CD8-positive, alpha-beta memory T cell (primary cell): ENCODE data around the gene IQCN. TPM values are rescaled to one million over a fixed set of nuclear protein-coding genes. Genes with fewer than 3 reads are reported as not detected.
A peak's percentile ranks its signal among the peaks of the same experiment; 100 is the strongest.

Experiments
- CTCF ChIA-PET: fragments of 350-600 bp; sonication (Branson Sonifier 250); formaldehyde crosslinking; loops from one replicate; lab custom pipeline; 2021; ENCODE audit warnings: antibody characterized with exemption; lab: Charles Lee
- POLR2A ChIA-PET: fragments of 350-600 bp; sonication (Branson Sonifier 250); formaldehyde crosslinking; loops from one replicate; lab custom pipeline; 2021; ENCODE audit warnings: antibody characterized with exemption; lab: Charles Lee
- DNase-seq, 5 donors: peaks; one replicate each; pipeline versions ENCODE4 v3.0.0 to v3.0.0-alpha.2; 2020 to 2022; ENCODE audit warnings: mixed read lengths in 1 of 5
- H3K27ac ChIP-seq: one replicate; pipeline ENCODE4 v1.7.0; 2013; ENCODE audit warnings: low read depth, mild to moderate bottlenecking, low read length, moderate library complexity
- H3K27me3 ChIP-seq: 2 replicates; pipeline ENCODE4 v1.7.0; 2013; ENCODE audit warnings: low read length, mild to moderate bottlenecking; ENCODE audit not compliant: insufficient read depth, poor library complexity, severe bottlenecking
- H3K36me3 ChIP-seq: 2 replicates; pipeline ENCODE4 v1.7.0; 2013; ENCODE audit warnings: mild to moderate bottlenecking, low read length, moderate library complexity; ENCODE audit not compliant: insufficient read depth
- H3K4me1 ChIP-seq: 2 replicates; pipeline ENCODE4 v1.7.0; 2013; ENCODE audit warnings: mild to moderate bottlenecking, low read length, moderate library complexity; ENCODE audit not compliant: insufficient read depth
- H3K4me3 ChIP-seq: 2 replicates; pipeline ENCODE4 v1.7.0; 2013; ENCODE audit warnings: mild to moderate bottlenecking, low read length
- H3K9me3 ChIP-seq: 2 replicates; pipeline ENCODE4 v1.7.0; 2013; ENCODE audit warnings: mild to moderate bottlenecking, low read length
- H3K27ac Mint-ChIP-seq, 8 donors: one replicate each; pipeline ENCODE4 v1.8.0; 2020 to 2021; ENCODE audit warnings: mixed read lengths in 8 of 8, mild to moderate bottlenecking in 6 of 8, inconsistent platforms in 3 of 8, moderate library complexity in 3 of 8
- H3K27me3 Mint-ChIP-seq, 2 donors: one replicate each; pipeline ENCODE4 v1.8.0; 2020 to 2021; ENCODE audit warnings: mixed read lengths in 2 of 2, mild to moderate bottlenecking in 1 of 2, moderate library complexity in 1 of 2
- H3K36me3 Mint-ChIP-seq, 3 donors: one replicate each; pipeline ENCODE4 v1.8.0; 2020 to 2021; ENCODE audit warnings: mixed read lengths in 3 of 3, inconsistent platforms in 1 of 3, mild to moderate bottlenecking in 1 of 3
- H3K4me1 Mint-ChIP-seq, 3 donors: one replicate each; pipeline ENCODE4 v1.8.0; 2020 to 2021; ENCODE audit warnings: mixed read lengths in 3 of 3, inconsistent platforms in 1 of 3, mild to moderate bottlenecking in 1 of 3
- H3K4me3 Mint-ChIP-seq, 7 donors: one replicate each; pipeline ENCODE4 v1.8.0; 2020 to 2021; ENCODE audit warnings: mixed read lengths in 7 of 7, mild to moderate bottlenecking in 6 of 7, moderate library complexity in 4 of 7, inconsistent platforms in 2 of 7
- H3K9me3 Mint-ChIP-seq, 5 donors: one replicate each; pipeline ENCODE4 v1.8.0; 2020 to 2022; ENCODE audit warnings: mixed read lengths in 5 of 5, mild to moderate bottlenecking in 3 of 5, moderate library complexity in 2 of 5, inconsistent platforms in 1 of 5
- polyA plus RNA-seq: library from polyadenylated mRNA; unstranded; fragments of 300-500 nt; fragmentation: Illumina TruSeq; gene quantifications from one replicate; pipeline ENCODE4 v1.2.3, GENCODE V29; 2021
- total RNA-seq, 2 experiments: library from RNA; stranded (reverse); gene quantifications; one replicate each; pipeline ENCODE4 v1.2.3, GENCODE V29; 2021

The IQCN gene
- total and polyA plus RNA-seq, 3 experiments from 2014 or later = 0.31 to 1.3 (median 1.3) TPM

GRCh38 chr19:18220632-18221275 is 53.5 kb downstream of the IQCN start:
- ChIA-PET POLR2A (no interaction called here), CTCF (interaction anchor here (0.5 to 1.3 kb wide), 2 partner anchors 108 to 967 kb away, joined by 3 read pairs; no protein-coding TSS in a partner anchor)
- Mint-ChIP-seq H3K27ac (no peak overlapping the region), H3K27me3 (peaks cover 37 to 47% of the 10 kb centered on the region in 2 donors), H3K9me3 (no peaks in the 10 kb centered on the region), H3K4me1 (peaks cover 11 to 25% (median 14%) of the 10 kb centered on the region in 3 donors), H3K36me3 (peaks cover 0 to 3% (median 0%) of the 10 kb centered on the region in 3 donors), H3K4me3 (peak overlapping the region in 1 of 7 donors; percentile 54)
- no peak overlapping the region for H3K4me3 ChIP-seq
- no peak overlapping the region for H3K27ac ChIP-seq
- DNase-seq = no peak
- H3K9me3 ChIP-seq = no peaks in the 10 kb centered on the region
- H3K4me1 ChIP-seq = peaks cover 19% of the 10 kb centered on the region
- peaks cover 21% of the 10 kb centered on the region for H3K27me3 ChIP-seq
- no peaks in the 10 kb centered on the region for H3K36me3 ChIP-seq

GRCh38 chr19:18219911-18220631 is 54.2 kb downstream of the IQCN start:
- Histone ChIP-seq H3K4me1 (peaks cover 13% of the 10 kb centered on the region), H3K36me3 (no peaks in the 10 kb centered on the region), H3K27me3 (peaks cover 15% of the 10 kb centered on the region), H3K4me3 (no peak overlapping the region), H3K27ac (no peak overlapping the region), H3K9me3 (no peaks in the 10 kb centered on the region)
- Mint-ChIP-seq H3K27me3 (peaks cover 31 to 40% of the 10 kb centered on the region in 2 donors), H3K36me3 (peaks cover 0 to 3% (median 0%) of the 10 kb centered on the region in 3 donors), H3K4me1 (peaks cover 10 to 18% (median 10%) of the 10 kb centered on the region in 3 donors), H3K4me3 (peak overlapping the region in 1 of 7 donors; percentile 54), H3K27ac (no peak overlapping the region), H3K9me3 (no peaks in the 10 kb centered on the region)
- CTCF ChIA-PET = interaction anchor here (0.5 to 1.3 kb wide), 2 partner anchors 109 to 968 kb away, joined by 3 read pairs; no protein-coding TSS in a partner anchor
- DNase-seq = no peak
- POLR2A ChIA-PET = interaction anchor here (0.6 kb wide), 1 partner anchor 59 kb away, joined by 3 read pairs; no protein-coding TSS in a partner anchor

- DNase-seq = no peak
- H3K9me3 ChIP-seq = no peaks in the 10 kb centered on the region
- H3K36me3 ChIP-seq = no peaks in the 10 kb centered on the region
- H3K9me3 Mint-ChIP-seq = no peaks in the 10 kb centered on the region
- H3K27me3 Mint-ChIP-seq = peaks cover 22 to 26% of the 10 kb centered on the region in 2 donors
- ChIA-PET POLR2A (no interaction called here), CTCF (interaction anchor here (1.1 kb wide), 1 partner anchor 33 kb away, joined by 3 read pairs; no protein-coding TSS in a partner anchor)
- H3K4me1 Mint-ChIP-seq = peaks cover 0 to 3% (median 3%) of the 10 kb centered on the region in 3 donors
- no peaks in the 10 kb centered on the region for H3K36me3 Mint-ChIP-seq
- H3K27ac ChIP-seq = no peak overlapping the region
- H3K27me3 ChIP-seq = peaks cover 1% of the 10 kb centered on the region
- H3K4me3 Mint-ChIP-seq = no peak overlapping the region
- H3K4me1 ChIP-seq = no peaks in the 10 kb centered on the region
- H3K4me3 ChIP-seq = no peak overlapping the region
- H3K27ac Mint-ChIP-seq = peak overlapping the region in 1 of 8 donors; percentile 55
These were observed 55.7 kb downstream of the IQCN start for GRCh38 chr19:18218600-18218999.

GRCh38 chr19:18218159-18218558 is 56.1 kb downstream of the IQCN start:
- H3K27me3 Mint-ChIP-seq = peaks cover 19 to 24% of the 10 kb centered on the region in 2 donors
- H3K4me1 Mint-ChIP-seq = peaks cover 0 to 3% (median 3%) of the 10 kb centered on the region in 3 donors
- Histone ChIP-seq H3K27me3 (no peaks in the 10 kb centered on the region), H3K36me3 (no peaks in the 10 kb centered on the region), H3K4me3 (no peak overlapping the region), H3K9me3 (no peaks in the 10 kb centered on the region), H3K4me1 (no peaks in the 10 kb centered on the region), H3K27ac (no peak overlapping the region)
- no peak overlapping the region for H3K27ac Mint-ChIP-seq
- CTCF ChIA-PET = no interaction called here
- H3K4me3 Mint-ChIP-seq = no peak overlapping the region
- H3K9me3 Mint-ChIP-seq = no peaks in the 10 kb centered on the region
- no peak for DNase-seq
- no peaks in the 10 kb centered on the region for H3K36me3 Mint-ChIP-seq
- POLR2A ChIA-PET = no interaction called here

GRCh38 chr19:18216789-18217188 is 57.5 kb downstream of the IQCN start:
- Mint-ChIP-seq H3K27me3 (peaks cover 10 to 17% of the 10 kb centered on the region in 2 donors), H3K27ac (no peak overlapping the region), H3K9me3 (no peaks in the 10 kb centered on the region), H3K4me3 (no peak overlapping the region), H3K4me1 (peaks cover 0 to 3% (median 3%) of the 10 kb centered on the region in 3 donors), H3K36me3 (no peaks in the 10 kb centered on the region)
- Histone ChIP-seq H3K27me3 (no peaks in the 10 kb centered on the region), H3K4me1 (no peaks in the 10 kb centered on the region), H3K9me3 (no peaks in the 10 kb centered on the region), H3K27ac (no peak overlapping the region), H3K36me3 (no peaks in the 10 kb centered on the region), H3K4me3 (no peak overlapping the region)
- CTCF ChIA-PET = no interaction called here
- POLR2A ChIA-PET = no interaction called here
- DNase-seq = no peak

- no peak overlapping the region for H3K4me3 ChIP-seq
- Mint-ChIP-seq H3K4me1 (no peaks in the 10 kb centered on the region), H3K36me3 (no peaks in the 10 kb centered on the region), H3K27me3 (peaks cover 6 to 9% of the 10 kb centered on the region in 2 donors), H3K27ac (no peak overlapping the region), H3K4me3 (no peak overlapping the region), H3K9me3 (no peaks in the 10 kb centered on the region)
- no peak overlapping the region for H3K27ac ChIP-seq
- H3K9me3 ChIP-seq = no peaks in the 10 kb centered on the region
- POLR2A ChIA-PET = interaction anchor here (0.6 kb wide), 1 partner anchor 104 kb away, joined by 5 read pairs; no protein-coding TSS in a partner anchor
- no peaks in the 10 kb centered on the region for H3K4me1 ChIP-seq
- H3K27me3 ChIP-seq = no peaks in the 10 kb centered on the region
- no peak for DNase-seq
- no peaks in the 10 kb centered on the region for H3K36me3 ChIP-seq
- CTCF ChIA-PET = no interaction called here
These were observed 59.3 kb downstream of the IQCN start for GRCh38 chr19:18214779-18215433.

- Mint-ChIP-seq H3K9me3 (no peaks in the 10 kb centered on the region), H3K4me1 (no peaks in the 10 kb centered on the region), H3K4me3 (no peak overlapping the region), H3K27ac (no peak overlapping the region), H3K36me3 (no peaks in the 10 kb centered on the region), H3K27me3 (peaks cover 9 to 13% of the 10 kb centered on the region in 2 donors)
- DNase-seq = no peak
- no peaks in the 10 kb centered on the region for H3K36me3 ChIP-seq
- no peak overlapping the region for H3K4me3 ChIP-seq
- H3K27me3 ChIP-seq = peaks cover 5% of the 10 kb centered on the region
- no peaks in the 10 kb centered on the region for H3K9me3 ChIP-seq
- CTCF ChIA-PET = no interaction called here
- POLR2A ChIA-PET = no interaction called here
- no peaks in the 10 kb centered on the region for H3K4me1 ChIP-seq
- H3K27ac ChIP-seq = no peak overlapping the region
These were observed 62.6 kb downstream of the IQCN start for GRCh38 chr19:18211683-18212082.
